NK-92 (cell line): ENCODE results near the gene ACOX1.

Source experiments
- DNase-seq: peaks from one replicate; lab custom pipeline; 2025; ENCODE audit not compliant: unreplicated experiment; lab: John Stamatoyannopoulos, UW

The ACOX1 gene

GRCh38 chr17:75893305-75894048 lies 85.5 kb downstream of the ACOX1 start:
- no peak for DNase-seq

- DNase-seq: no peak
Measured at GRCh38 chr17:75892556-75893224, 86.3 kb downstream of the ACOX1 start.

- DNase-seq: no peak
Measured at GRCh38 chr17:75891605-75892555, 87.1 kb downstream of the ACOX1 start.
